Uterus (tissue), 4 donors: Measurements from ENCODE around the gene CACNA1A. TPM values are rescaled to one million over a fixed set of nuclear protein-coding genes. Genes with fewer than 3 reads are reported as not detected.
A peak's percentile ranks its signal among the peaks of the same experiment; 100 is the strongest.

ENCODE experiments used
- DNase-seq, 2 donors: peaks; one replicate each; pipeline ENCODE4 v3.0.0-alpha.2; 2019 to 2020
- H3K27ac ChIP-seq, 2 donors: fragments of 200-600 bp; sonication (generic); 1 replicate in 1 of 2; 2 replicates in 1 of 2; pipeline ENCODE4 v1.5.1; 2016 to 2018
- H3K27me3 ChIP-seq, 2 donors: fragments of 200-600 bp; sonication (generic); one replicate each; pipeline ENCODE4 v1.5.1; 2018 to 2019; ENCODE audit warnings: control low read depth in 1 of 2
- H3K36me3 ChIP-seq, 2 donors: fragments of 200-600 bp; sonication (generic); one replicate each; pipeline ENCODE4 v1.5.1; 2019; ENCODE audit warnings: control low read depth in 1 of 2
- H3K4me1 ChIP-seq, 2 donors: fragments of 200-600 bp; sonication (generic); one replicate each; pipeline ENCODE4 v1.5.1; 2018 to 2019; ENCODE audit warnings: control low read depth in 1 of 2
- H3K4me3 ChIP-seq, 2 donors: fragments of 200-600 bp; sonication (generic); 1 replicate in 1 of 2; 2 replicates in 1 of 2; pipeline ENCODE4 v1.5.1; 2018 to 2019; ENCODE audit warnings: mild to moderate bottlenecking in 1 of 2
- H3K9me3 ChIP-seq, 2 donors: fragments of 200-600 bp; sonication (generic); one replicate each; pipeline ENCODE4 v1.5.1; 2019; ENCODE audit warnings: control low read depth in 1 of 2
- CTCF ChIP-seq, 4 experiments: fragments of 200-600 bp in 2 of 4; fragments of 450-650 bp in 2 of 4; sonication (generic) in 2 of 4; IDR thresholded peaks; one replicate each; pipeline ENCODE4 v1.5.1; 2016 to 2019; ENCODE audit warnings: antibody characterized with exemption in 4 of 4, mild to moderate bottlenecking in 2 of 4, moderate library complexity in 1 of 4
- POLR2A ChIP-seq, 2 donors: fragments of 450-650 bp; IDR thresholded peaks; one replicate each; pipeline ENCODE4 v1.6.1; 2016; ENCODE audit warnings: antibody characterized with exemption in 2 of 2, mild to moderate bottlenecking in 1 of 2, moderate library complexity in 1 of 2
- intact Hi-C: fragments of 100-400 bp; cut with DNase I; formaldehyde crosslinking; loops from one replicate; pipeline ENCODE4 v1.15.1; 2023; ENCODE audit warnings: low total_unique reads
- total RNA-seq, 4 donors: library from RNA; depleted of rRNA in 3 of 4; stranded (reverse); fragments of >200 nt in 3 of 4; gene quantifications; one replicate each; pipeline versions ENCODE4 v1.1.0 to v1.2.4, GENCODE V29; 2014 to 2023
- donor health status: DM: yes; HTN: yes; CAD: no.

The CACNA1A gene
- total RNA-seq, 4 donors from 2014 or later: 0.77 to 5.8 (median 0.96) TPM

- Histone ChIP-seq H3K9me3 (no peaks in the 10 kb centered on the region), H3K27me3 (no peaks in the 10 kb centered on the region), H3K27ac (no peak overlapping the region), H3K36me3 (no peaks in the 10 kb centered on the region), H3K4me3 (no peak overlapping the region), H3K4me1 (no peaks in the 10 kb centered on the region)
- intact Hi-C loops: no loop called here
- no peak for TF ChIP-seq CTCF (IDR thresholded peaks at IDR 0.05)
- TF ChIP-seq POLR2A (IDR thresholded peaks at IDR 0.05): no peak
- no peak for DNase-seq
These were observed 235.7 kb downstream of the CACNA1A start for GRCh38 chr19:13270514-13271105.

GRCh38 chr19:13269348-13269747 lies 236.9 kb downstream of the CACNA1A start:
- TF ChIP-seq POLR2A (IDR thresholded peaks at IDR 0.05) (no peak), CTCF (IDR thresholded peaks at IDR 0.05) (no peak)
- H3K27me3 ChIP-seq: no peaks in the 10 kb centered on the region
- no peaks in the 10 kb centered on the region for H3K9me3 ChIP-seq
- H3K4me3 ChIP-seq: no peak overlapping the region
- no peak overlapping the region for H3K27ac ChIP-seq
- no peaks in the 10 kb centered on the region for H3K36me3 ChIP-seq
- H3K4me1 ChIP-seq: no peaks in the 10 kb centered on the region
- intact Hi-C loops: no loop called here
- no peak for DNase-seq

GRCh38 chr19:13267889-13268288 lies 238.4 kb downstream of the CACNA1A start:
- H3K9me3 ChIP-seq: no peaks in the 10 kb centered on the region
- no peak for DNase-seq
- no peak overlapping the region for H3K27ac ChIP-seq
- intact Hi-C loops: no loop called here
- no peak for TF ChIP-seq POLR2A (IDR thresholded peaks at IDR 0.05)
- TF ChIP-seq CTCF (IDR thresholded peaks at IDR 0.05): no peak
- no peaks in the 10 kb centered on the region for H3K36me3 ChIP-seq
- no peaks in the 10 kb centered on the region for H3K4me1 ChIP-seq
- H3K4me3 ChIP-seq: no peak overlapping the region
- no peaks in the 10 kb centered on the region for H3K27me3 ChIP-seq

- Histone ChIP-seq H3K4me3 (no peak overlapping the region), H3K27ac (no peak overlapping the region), H3K9me3 (no peaks in the 10 kb centered on the region), H3K4me1 (no peaks in the 10 kb centered on the region), H3K36me3 (no peaks in the 10 kb centered on the region), H3K27me3 (no peaks in the 10 kb centered on the region)
- TF ChIP-seq CTCF (IDR thresholded peaks at IDR 0.05): no peak
- TF ChIP-seq POLR2A (IDR thresholded peaks at IDR 0.05): no peak
- intact Hi-C loops: no loop called here
- no peak for DNase-seq
These were observed 239.1 kb downstream of the CACNA1A start for GRCh38 chr19:13267131-13267530.

- no peaks in the 10 kb centered on the region for H3K36me3 ChIP-seq
- intact Hi-C loops: loop anchor here (5.0 kb wide), 1 partner anchor 285 kb away; no protein-coding TSS in a partner anchor
- H3K4me3 ChIP-seq: no peak overlapping the region
- no peaks in the 10 kb centered on the region for H3K4me1 ChIP-seq
- no peaks in the 10 kb centered on the region for H3K27me3 ChIP-seq
- H3K27ac ChIP-seq: no peak overlapping the region
- no peaks in the 10 kb centered on the region for H3K9me3 ChIP-seq
- peak; percentile 50 to 75 (median 58) for TF ChIP-seq CTCF (IDR thresholded peaks at IDR 0.05)
- no peak for TF ChIP-seq POLR2A (IDR thresholded peaks at IDR 0.05)
- DNase-seq: peak in 1 of 2 donors; percentile 19
These were observed 243.8 kb downstream of the CACNA1A start for GRCh38 chr19:13262450-13262849.
